HepG2 (cell line): Measurements from ENCODE around the gene PEX11B. TPM values are rescaled to one million over a fixed set of nuclear protein-coding genes. Genes with fewer than 3 reads are reported as not detected.

Experiments used
- ATF7 ChIP-seq, 2 experiments: fragments of 450-650 bp in 1 of 2; sonication (generic) in 1 of 2; formaldehyde crosslinking in 1 of 2; IDR thresholded peaks; 2 replicates each; pipeline versions ENCODE4 v1.4.0 to v1.6.1; 2016 to 2020; ENCODE audit warnings: antibody characterized with exemption in 1 of 2, mild to moderate bottlenecking in 1 of 2, missing genetic modification reagents in 1 of 2
- HNRNPUL1 ChIP-seq: fragments of 200-400 bp; formaldehyde crosslinking; IDR thresholded peaks from 2 replicates; pipeline ENCODE4 v1.6.1; 2017; ENCODE audit warnings: low read depth, mild to moderate bottlenecking, low read length, moderate library complexity
- IRF2 ChIP-seq: IDR thresholded peaks from 2 replicates; pipeline ENCODE4 v1.6.1; 2018; ENCODE audit warnings: missing genetic modification reagents, missing compliant biosample characterization
- KDM2A ChIP-seq: sonication (generic); formaldehyde crosslinking; IDR thresholded peaks from 2 replicates; pipeline ENCODE4 v1.4.0; 2020; ENCODE audit warnings: low read depth, missing genetic modification reagents, borderline replicate concordance
- NFYB ChIP-seq: sonication (generic); formaldehyde crosslinking; IDR thresholded peaks from 2 replicates; pipeline ENCODE4 v1.4.0; 2020; ENCODE audit warnings: missing genetic modification reagents
- PTBP1 ChIP-seq: fragments of 200-400 bp; formaldehyde crosslinking; IDR thresholded peaks from 2 replicates; pipeline ENCODE4 v1.6.1; 2018; ENCODE audit warnings: low read length, low read depth; ENCODE audit not compliant: poor library complexity, severe bottlenecking
- RARG ChIP-seq: sonication (generic); formaldehyde crosslinking; IDR thresholded peaks from 2 replicates; pipeline ENCODE4 v1.4.0; 2020; ENCODE audit warnings: low read depth, mild to moderate bottlenecking, missing genetic modification reagents
- RBAK ChIP-seq: sonication (generic); formaldehyde crosslinking; IDR thresholded peaks from 2 replicates; pipeline ENCODE4 v1.5.1; 2020; ENCODE audit warnings: mild to moderate bottlenecking, missing genetic modification reagents
- SP5 ChIP-seq: IDR thresholded peaks from 2 replicates; pipeline ENCODE4 v1.6.1; 2016; ENCODE audit warnings: low read depth, borderline replicate concordance
- SRSF4 ChIP-seq: fragments of 200-400 bp; formaldehyde crosslinking; IDR thresholded peaks from one replicate; pipeline ENCODE4 v1.6.1; 2018; ENCODE audit warnings: mild to moderate bottlenecking, low read depth, low read length, moderate library complexity; ENCODE audit not compliant: poor library complexity, severe bottlenecking
- ZBTB4 ChIP-seq: sonication (generic); formaldehyde crosslinking; IDR thresholded peaks from 2 replicates; pipeline ENCODE4 v1.4.0; 2020; ENCODE audit warnings: missing genetic modification reagents, mild to moderate bottlenecking, borderline replicate concordance
- ZNF160 ChIP-seq: sonication (generic); formaldehyde crosslinking; IDR thresholded peaks from 2 replicates; pipeline ENCODE4 v1.8.0; 2022; ENCODE audit warnings: mild to moderate bottlenecking, inconsistent platforms, missing genetic modification reagents
- ZNF350 ChIP-seq: sonication (generic); formaldehyde crosslinking; IDR thresholded peaks from 2 replicates; pipeline ENCODE4 v1.4.0; 2020; ENCODE audit warnings: mild to moderate bottlenecking, low read depth, missing genetic modification reagents, borderline replicate concordance
- ZNF484 ChIP-seq: sonication (generic); formaldehyde crosslinking; IDR thresholded peaks from 2 replicates; pipeline ENCODE4 v1.5.1; 2020; ENCODE audit warnings: mild to moderate bottlenecking, low read depth, missing genetic modification reagents, borderline replicate concordance
- ZNF572 ChIP-seq: sonication (generic); formaldehyde crosslinking; IDR thresholded peaks from 2 replicates; pipeline ENCODE4 v1.5.1; 2020; ENCODE audit warnings: mild to moderate bottlenecking, missing genetic modification reagents
- ZNF589 ChIP-seq: sonication (generic); formaldehyde crosslinking; conservative IDR thresholded peaks from 2 replicates; pipeline ENCODE4 v1.8.0; 2022; ENCODE audit warnings: mild to moderate bottlenecking, moderate library complexity, missing genetic modification reagents
- ZNF691 ChIP-seq: sonication (generic); formaldehyde crosslinking; IDR thresholded peaks from 2 replicates; pipeline ENCODE4 v1.4.0; 2020; ENCODE audit warnings: missing genetic modification reagents, low read depth, mild to moderate bottlenecking, borderline replicate concordance
- ZNF761 ChIP-seq: sonication (generic); formaldehyde crosslinking; conservative IDR thresholded peaks from 2 replicates; pipeline ENCODE4 v1.4.0; 2020; ENCODE audit warnings: mild to moderate bottlenecking, missing genetic modification reagents
- ZSCAN31 ChIP-seq: sonication (generic); formaldehyde crosslinking; IDR thresholded peaks from 2 replicates; pipeline ENCODE4 v1.5.0; 2020; ENCODE audit warnings: low read depth, mild to moderate bottlenecking, missing genetic modification reagents
- polyA plus RNA-seq, 8 experiments: library from polyadenylated mRNA; depleted of rRNA in 3 of 8; stranded (reverse) in 7 of 8; unstranded in 1 of 8; fragments of >200 nt; fragmentation: Illumina TruSeq in 4 of 8; extraction: Trizol in 4 of 8; gene quantifications; 2 replicates each; pipeline versions ENCODE4 v1.2.1 to v1.2.3, GENCODE V29; 2011 to 2016; ENCODE audit warnings: low read depth in 4 of 8, missing spikeins in 1 of 8, mixed read lengths in 1 of 8; ENCODE audit not compliant: insufficient read depth in 1 of 8
- total RNA-seq, 5 experiments: library from RNA; depleted of rRNA; stranded (reverse); fragments of >200 nt; fragmentation: Illumina TruSeq; extraction: Trizol; gene quantifications; 2 replicates each; pipeline ENCODE4 v1.2.3, GENCODE V29; 2016; ENCODE audit warnings: low read depth in 1 of 5
- TF ChIP-seq, protein P1 (sequence below): conservative IDR thresholded peaks from 2 replicates; pipeline ENCODE4 v1.6.1; 2018; ENCODE audit warnings: missing genetic modification reagents
- TF ChIP-seq, protein P2 (sequence below): sonication (generic); formaldehyde crosslinking; IDR thresholded peaks from 2 replicates; pipeline ENCODE4 v1.5.1; 2020; ENCODE audit warnings: missing genetic modification reagents, mild to moderate bottlenecking, borderline replicate concordance

The PEX11B gene
- total and polyA plus RNA-seq, 2 of the 13 experiments (the other 11 are each of a cell fraction or from before 2014, with no cell fraction given) = 21.6 to 48.4 TPM

- peak; percentile 59; the same call in 1 of the 2 replicates for TF ChIP-seq ZNF350 (CRISPR knock-in tag)
- no peak for TF ChIP-seq RARG (CRISPR knock-in tag)
- no peak for TF ChIP-seq HNRNPUL1
- TF ChIP-seq ZNF589 (CRISPR knock-in tag) = 0 out of 2 replicates have a peak, but pooled peaks have one; percentile 60
- peak; percentile 87 for TF ChIP-seq NFYB
- TF ChIP-seq SP5 (CRISPR knock-in tag) = peak; percentile 49; the same call in 1 of the 2 replicates
- TF ChIP-seq ZNF761 (CRISPR knock-in tag) = no peak
- no peak for TF ChIP-seq ATF7 (IDR thresholded peaks at IDR 0.05)
- no peak for TF ChIP-seq ATF7 (CRISPR knock-in tag; IDR thresholded peaks at IDR 0.05)
- TF ChIP-seq ZNF160 (CRISPR knock-in tag) = no peak
- TF ChIP-seq ZNF572 (CRISPR knock-in tag) = no peak
- peak; percentile 51 for TF ChIP-seq IRF2 (CRISPR knock-in tag)
- TF ChIP-seq ZSCAN31 (CRISPR knock-in tag) = peak; percentile 23; the same call in 1 of the 2 replicates
- TF ChIP-seq ZNF691 (CRISPR knock-in tag) = no peak
- TF ChIP-seq, protein P1, sequence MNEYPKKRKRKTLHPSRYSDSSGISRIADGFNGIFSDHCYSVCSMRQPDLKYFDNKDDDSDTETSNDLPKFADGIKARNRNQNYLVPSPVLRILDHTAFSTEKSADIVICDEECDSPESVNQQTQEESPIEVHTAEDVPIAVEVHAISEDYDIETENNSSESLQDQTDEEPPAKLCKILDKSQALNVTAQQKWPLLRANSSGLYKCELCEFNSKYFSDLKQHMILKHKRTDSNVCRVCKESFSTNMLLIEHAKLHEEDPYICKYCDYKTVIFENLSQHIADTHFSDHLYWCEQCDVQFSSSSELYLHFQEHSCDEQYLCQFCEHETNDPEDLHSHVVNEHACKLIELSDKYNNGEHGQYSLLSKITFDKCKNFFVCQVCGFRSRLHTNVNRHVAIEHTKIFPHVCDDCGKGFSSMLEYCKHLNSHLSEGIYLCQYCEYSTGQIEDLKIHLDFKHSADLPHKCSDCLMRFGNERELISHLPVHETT (CRISPR knock-in tag) = no peak
- TF ChIP-seq, protein P2, sequence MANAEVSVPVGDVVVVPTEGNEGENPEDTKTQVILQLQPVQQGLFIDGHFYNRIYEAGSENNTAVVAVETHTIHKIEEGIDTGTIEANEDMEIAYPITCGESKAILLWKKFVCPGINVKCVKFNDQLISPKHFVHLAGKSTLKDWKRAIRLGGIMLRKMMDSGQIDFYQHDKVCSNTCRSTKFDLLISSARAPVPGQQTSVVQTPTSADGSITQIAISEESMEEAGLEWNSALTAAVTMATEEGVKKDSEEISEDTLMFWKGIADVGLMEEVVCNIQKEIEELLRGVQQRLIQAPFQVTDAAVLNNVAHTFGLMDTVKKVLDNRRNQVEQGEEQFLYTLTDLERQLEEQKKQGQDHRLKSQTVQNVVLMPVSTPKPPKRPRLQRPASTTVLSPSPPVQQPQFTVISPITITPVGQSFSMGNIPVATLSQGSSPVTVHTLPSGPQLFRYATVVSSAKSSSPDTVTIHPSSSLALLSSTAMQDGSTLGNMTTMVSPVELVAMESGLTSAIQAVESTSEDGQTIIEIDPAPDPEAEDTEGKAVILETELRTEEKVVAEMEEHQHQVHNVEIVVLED = peak; percentile 77; the same call in 1 of the 2 replicates
- TF ChIP-seq RBAK (CRISPR knock-in tag) = no peak
- TF ChIP-seq ZNF484 (CRISPR knock-in tag) = no peak
- no peak for TF ChIP-seq PTBP1
- TF ChIP-seq ZBTB4 (CRISPR knock-in tag) = no peak
- peak; percentile 79; the same call in 1 of the 2 replicates for TF ChIP-seq KDM2A (CRISPR knock-in tag)
- no peak for TF ChIP-seq SRSF4
Observed at GRCh38 chr1:145927063-145927886, 8.8 kb upstream of the PEX11B start, which contains the start of gene RBM8A (continued).
